ENCODE data around the gene SDK1.

The SDK1 gene

GRCh38 chr7:4017785-4018184, 716.7 kb downstream of the SDK1 start:
- POLR2A ChIA-PET, result no interaction called here
- H3K27ac ChIP-seq (ENCODE audit: extremely low read depth, low read depth, low read length), result no peak overlapping the region
- TF ChIP-seq ZNF792 (tag by site-specific recombination; IDR thresholded peaks at IDR 0.05) (no peak), ZSCAN23 (tag by site-specific recombination; IDR thresholded peaks at IDR 0.05) (no peak), ZNF350 (tag by site-specific recombination; IDR thresholded peaks at IDR 0.05) (no peak), ZNF16 (tag by site-specific recombination; IDR thresholded peaks at IDR 0.05; ENCODE audit: low read depth) (no peak), ZNF416 (tag by site-specific recombination; IDR thresholded peaks at IDR 0.05) (no peak), ZNF146 (tag by site-specific recombination; IDR thresholded peaks at IDR 0.05) (no peak), ZNF558 (tag by site-specific recombination; IDR thresholded peaks at IDR 0.05) (no peak), SP7 (tag by site-specific recombination; IDR thresholded peaks at IDR 0.05) (no peak), ZNF157 (tag by site-specific recombination; IDR thresholded peaks at IDR 0.05) (no peak), PRDM6 (tag by site-specific recombination; IDR thresholded peaks at IDR 0.05) (no peak), REPIN1 (tag by site-specific recombination; IDR thresholded peaks at IDR 0.05; ENCODE audit: low read depth) (no peak), HOXD13 (CRISPR knock-in tag; IDR thresholded peaks at IDR 0.05; ENCODE audit: borderline replicate concordance) (no peak), ZNF529 (tag by site-specific recombination; IDR thresholded peaks at IDR 0.05; ENCODE audit: insufficient replicate concordance) (no peak), ZNF184 (tag by site-specific recombination; IDR thresholded peaks at IDR 0.05) (no peak), ZNF701 (tag by site-specific recombination; IDR thresholded peaks at IDR 0.05) (no peak), GLIS1 (tag by site-specific recombination; IDR thresholded peaks at IDR 0.05) (no peak), KLF10 (tag by site-specific recombination; IDR thresholded peaks at IDR 0.05) (no peak), HOXC10 (CRISPR knock-in tag; IDR thresholded peaks at IDR 0.05) (no peak), ZNF747 (tag by site-specific recombination; IDR thresholded peaks at IDR 0.05) (no peak), ZNF624 (tag by site-specific recombination; IDR thresholded peaks at IDR 0.05) (no peak)
- no peaks in the 10 kb centered on the region for H3K36me3 ChIP-seq (ENCODE audit: control insufficient read depth in 2 of 2, insufficient read depth in 1 of 2, low read length in 2 of 2)
- H3K9me3 ChIP-seq (ENCODE audit: control insufficient read depth, insufficient read depth, low read depth, low read length), result no peaks in the 10 kb centered on the region
- H3K4me3 ChIP-seq (ENCODE audit: low read depth, low read length), result no peak overlapping the region
- CTCF ChIA-PET, result no interaction called here
- no peaks in the 10 kb centered on the region for H3K4me1 ChIP-seq (ENCODE audit: control insufficient read depth, insufficient read depth, low read length)

GRCh38 chr7:4018601-4019316, 717.7 kb downstream of the SDK1 start:
- Histone ChIP-seq H3K9me3 (ENCODE audit: control insufficient read depth, insufficient read depth, low read depth, low read length) (no peaks in the 10 kb centered on the region), H3K4me3 (ENCODE audit: low read depth, low read length) (no peak overlapping the region), H3K36me3 (ENCODE audit: control insufficient read depth in 2 of 2, insufficient read depth in 1 of 2, low read length in 2 of 2) (no peaks in the 10 kb centered on the region), H3K27ac (ENCODE audit: extremely low read depth, low read depth, low read length) (no peak overlapping the region), H3K4me1 (ENCODE audit: control insufficient read depth, insufficient read depth, low read length) (no peaks in the 10 kb centered on the region)
- no peak for TF ChIP-seq ZNF624 (tag by site-specific recombination; IDR thresholded peaks at IDR 0.05)
- peak; percentile 41; the same call in 1 of the 2 replicates for TF ChIP-seq TRIM28 (IDR thresholded peaks at IDR 0.05; ENCODE audit: borderline replicate concordance, low read length)
- POLR2A ChIA-PET, result no interaction called here
- CTCF ChIA-PET, result no interaction called here

GRCh38 chr7:4020086-4020485, 719.0 kb downstream of the SDK1 start:
- ChIA-PET POLR2A (no interaction called here), CTCF (no interaction called here)
- H3K9me3 ChIP-seq (ENCODE audit: control insufficient read depth, insufficient read depth, low read depth, low read length), result no peaks in the 10 kb centered on the region
- no peak for TF ChIP-seq WT1 (tag by site-specific recombination; IDR thresholded peaks at IDR 0.05)
- TF ChIP-seq PRDM10 (tag by site-specific recombination; IDR thresholded peaks at IDR 0.05), result no peak
- no peak for TF ChIP-seq HOXC10 (CRISPR knock-in tag; IDR thresholded peaks at IDR 0.05)
- no peak for TF ChIP-seq ZNF600 (tag by site-specific recombination; IDR thresholded peaks at IDR 0.05)
- TF ChIP-seq TCF7L2 (IDR thresholded peaks at IDR 0.05; ENCODE audit: borderline replicate concordance, low read depth, low read length), result no peak
- no peak for TF ChIP-seq ZNF26 (tag by site-specific recombination; IDR thresholded peaks at IDR 0.05)
- TF ChIP-seq ZNF16 (tag by site-specific recombination; IDR thresholded peaks at IDR 0.05; ENCODE audit: low read depth), result no peak

More at GRCh38 chr7:4020086-4020485, 719.0 kb downstream of the SDK1 start:
- no peaks in the 10 kb centered on the region for H3K36me3 ChIP-seq (ENCODE audit: control insufficient read depth in 2 of 2, insufficient read depth in 1 of 2, low read length in 2 of 2)
- H3K4me3 ChIP-seq (ENCODE audit: low read depth, low read length), result no peak overlapping the region
- H3K4me1 ChIP-seq (ENCODE audit: control insufficient read depth, insufficient read depth, low read length), result no peaks in the 10 kb centered on the region
- H3K27ac ChIP-seq (ENCODE audit: extremely low read depth, low read depth, low read length), result no peak overlapping the region

Measured in HEK293 (cell line).